Mucosa of rectum (tissue), 2 donors: Measurements from ENCODE around the gene BTN2A1.

Source experiments
- H3K27ac ChIP-seq, 2 donors: one replicate each; pipeline ENCODE4 v1.7.0; 2013; ENCODE audit warnings: inconsistent platforms in 2 of 2, low read depth in 2 of 2, low read length in 2 of 2
- H3K27me3 ChIP-seq, 2 donors: one replicate each; pipeline ENCODE4 v1.7.0; 2013; ENCODE audit warnings: low read length in 2 of 2; ENCODE audit not compliant: control insufficient read depth in 2 of 2, insufficient read depth in 2 of 2
- H3K36me3 ChIP-seq, 2 donors: one replicate each; pipeline ENCODE4 v1.7.0; 2013; ENCODE audit warnings: low read length in 2 of 2; ENCODE audit not compliant: control insufficient read depth in 2 of 2, insufficient read depth in 2 of 2
- H3K4me1 ChIP-seq, 2 donors: one replicate each; pipeline ENCODE4 v1.7.0; 2013; ENCODE audit warnings: low read length in 2 of 2, mild to moderate bottlenecking in 1 of 2; ENCODE audit not compliant: control insufficient read depth in 2 of 2, insufficient read depth in 2 of 2
- H3K4me3 ChIP-seq, 2 donors: one replicate each; pipeline ENCODE4 v1.7.0; 2013; ENCODE audit warnings: low read length in 2 of 2
- H3K9ac ChIP-seq, 2 donors: one replicate each; pipeline ENCODE4 v1.7.0; 2013; ENCODE audit warnings: low read length in 2 of 2, low read depth in 1 of 2, mild to moderate bottlenecking in 1 of 2
- H3K9me3 ChIP-seq, 2 donors: one replicate each; pipeline ENCODE4 v1.7.0; 2013; ENCODE audit warnings: low read length in 2 of 2; ENCODE audit not compliant: control insufficient read depth in 2 of 2
- donor health status: healthy.
- donor health status: Normal muscosa, but diverticular disease.

BTN2A1 gene

GRCh38 chr6:26457806-26458688 lies at the start of gene BTN2A1:
BTN2A1 (plus strand) TSS chr6:26457955; CDS start chr6:26458637, 682 bp downstream.
- H3K36me3 ChIP-seq = peaks cover 26% of the 10 kb centered on the region in 2 donors
- peak within 1 kb of the TSS; percentile 82 to 93 for H3K9ac ChIP-seq
- H3K9me3 ChIP-seq = no peaks in the 10 kb centered on the region
- H3K4me3 ChIP-seq = peak within 1 kb of the TSS; percentile 83 to 95
- H3K27ac ChIP-seq = peak within 1 kb of the TSS; percentile 86 to 96
- H3K4me1 ChIP-seq = peaks cover 13 to 20% of the 10 kb centered on the region in 2 donors
- no peaks in the 10 kb centered on the region for H3K27me3 ChIP-seq

GRCh38 chr6:26408828-26409730 lies 48.7 kb upstream of the BTN2A1 start:
- no peak overlapping the region for H3K4me3 ChIP-seq
- peaks cover 0 to 4% of the 10 kb centered on the region in 2 donors for H3K4me1 ChIP-seq
- no peak overlapping the region for H3K27ac ChIP-seq
- no peaks in the 10 kb centered on the region for H3K27me3 ChIP-seq
- H3K9me3 ChIP-seq = no peaks in the 10 kb centered on the region
- H3K36me3 ChIP-seq = peaks cover 35 to 66% of the 10 kb centered on the region in 2 donors
- H3K9ac ChIP-seq = no peak overlapping the region

- Histone ChIP-seq H3K9ac (no peak overlapping the region), H3K9me3 (no peaks in the 10 kb centered on the region), H3K27me3 (no peaks in the 10 kb centered on the region), H3K27ac (no peak overlapping the region), H3K4me3 (no peak overlapping the region), H3K4me1 (no peaks in the 10 kb centered on the region), H3K36me3 (peaks cover 32 to 52% of the 10 kb centered on the region in 2 donors)
These were observed 46.0 kb upstream of the BTN2A1 start for GRCh38 chr6:26411751-26412150.

GRCh38 chr6:26412228-26412627 lies 45.5 kb upstream of the BTN2A1 start:
- H3K9ac ChIP-seq = no peak overlapping the region
- no peak overlapping the region for H3K4me3 ChIP-seq
- no peaks in the 10 kb centered on the region for H3K4me1 ChIP-seq
- no peaks in the 10 kb centered on the region for H3K9me3 ChIP-seq
- no peaks in the 10 kb centered on the region for H3K27me3 ChIP-seq
- H3K36me3 ChIP-seq = peaks cover 27 to 47% of the 10 kb centered on the region in 2 donors
- no peak overlapping the region for H3K27ac ChIP-seq

- no peak overlapping the region for H3K4me3 ChIP-seq
- no peak overlapping the region for H3K27ac ChIP-seq
- H3K9me3 ChIP-seq = no peaks in the 10 kb centered on the region
- no peak overlapping the region for H3K9ac ChIP-seq
- no peaks in the 10 kb centered on the region for H3K27me3 ChIP-seq
- peaks cover 20 to 41% of the 10 kb centered on the region in 2 donors for H3K36me3 ChIP-seq
- H3K4me1 ChIP-seq = no peaks in the 10 kb centered on the region
These were observed 44.8 kb upstream of the BTN2A1 start for GRCh38 chr6:26412954-26413353.

GRCh38 chr6:26414281-26414680 lies 43.5 kb upstream of the BTN2A1 start:
- Histone ChIP-seq H3K27ac (no peak overlapping the region), H3K9ac (no peak overlapping the region), H3K4me3 (no peak overlapping the region), H3K27me3 (no peaks in the 10 kb centered on the region), H3K36me3 (peaks cover 15 to 32% of the 10 kb centered on the region in 2 donors), H3K9me3 (no peaks in the 10 kb centered on the region), H3K4me1 (no peaks in the 10 kb centered on the region)

GRCh38 chr6:26415036-26415614 lies 42.6 kb upstream of the BTN2A1 start:
- no peak overlapping the region for H3K9ac ChIP-seq
- peaks cover 10 to 25% of the 10 kb centered on the region in 2 donors for H3K36me3 ChIP-seq
- H3K9me3 ChIP-seq = no peaks in the 10 kb centered on the region
- H3K4me3 ChIP-seq = no peak overlapping the region
- peaks cover 0 to 2% of the 10 kb centered on the region in 2 donors for H3K4me1 ChIP-seq
- no peak overlapping the region for H3K27ac ChIP-seq
- H3K27me3 ChIP-seq = no peaks in the 10 kb centered on the region

- Histone ChIP-seq H3K9me3 (no peaks in the 10 kb centered on the region), H3K9ac (no peak overlapping the region), H3K27me3 (no peaks in the 10 kb centered on the region), H3K4me3 (no peak overlapping the region), H3K36me3 (peaks cover 10 to 22% of the 10 kb centered on the region in 2 donors), H3K4me1 (peaks cover 1 to 5% of the 10 kb centered on the region in 2 donors), H3K27ac (no peak overlapping the region)
These were observed 42.0 kb upstream of the BTN2A1 start for GRCh38 chr6:26415791-26416190.

GRCh38 chr6:26416288-26416687 lies 41.5 kb upstream of the BTN2A1 start:
- Histone ChIP-seq H3K4me1 (peaks cover 4 to 8% of the 10 kb centered on the region in 2 donors), H3K27ac (no peak overlapping the region), H3K36me3 (peaks cover 6 to 17% of the 10 kb centered on the region in 2 donors), H3K4me3 (no peak overlapping the region), H3K9ac (no peak overlapping the region), H3K9me3 (no peaks in the 10 kb centered on the region), H3K27me3 (no peaks in the 10 kb centered on the region)
